Measurements from ENCODE around the gene STX17.
A peak's percentile ranks its signal among the peaks of the same experiment; 100 is the strongest.
"Not testable (repeated sequence)": the region's sequence is repeated elsewhere in the genome, so short reads cannot be mapped to it uniquely, and the experiment has no call there.

The STX17 gene

DNA sequence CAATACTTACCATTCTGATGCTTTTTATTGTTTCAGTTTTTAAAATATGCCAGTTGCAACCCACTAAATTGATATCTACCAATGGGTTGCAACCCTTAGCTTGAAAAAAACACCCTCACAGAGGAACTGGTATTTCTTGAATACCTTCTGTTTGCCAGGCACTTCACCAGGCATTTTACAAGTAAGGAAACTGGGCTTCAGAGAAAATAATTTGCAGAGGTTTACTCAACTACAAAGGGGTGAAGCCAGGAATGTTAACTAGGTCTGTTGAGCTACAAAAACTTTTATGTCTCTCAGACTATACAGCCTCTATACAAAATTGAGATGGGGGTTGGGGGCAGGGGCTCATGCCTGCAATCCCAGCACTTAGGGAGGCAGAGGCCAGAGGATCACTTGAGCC is 65.0 kb downstream of the STX17 start:
- no peak for DNase-seq (ENCODE audit: low read depth)

DNA sequence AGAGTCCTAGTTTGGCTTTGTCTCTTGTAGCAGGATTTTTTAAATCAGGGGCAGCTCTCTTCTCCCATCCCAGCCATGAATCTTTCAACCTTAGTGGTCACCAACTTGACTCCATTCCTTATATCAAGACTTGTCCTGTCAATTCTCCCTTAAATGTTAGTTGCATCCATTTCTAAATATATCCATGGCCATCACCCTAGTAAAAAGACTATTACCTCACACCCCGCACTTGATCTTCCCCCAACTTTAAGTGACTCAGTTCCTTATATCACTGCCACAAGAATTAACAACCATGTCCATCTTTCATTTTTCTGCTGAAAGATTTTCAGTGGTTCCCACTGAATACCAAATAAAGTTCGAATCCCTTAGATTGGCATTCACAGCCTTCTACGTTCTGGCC is 67.0 kb downstream of the STX17 start:
- no peak for DNase-seq (ENCODE audit: low read depth)

DNA sequence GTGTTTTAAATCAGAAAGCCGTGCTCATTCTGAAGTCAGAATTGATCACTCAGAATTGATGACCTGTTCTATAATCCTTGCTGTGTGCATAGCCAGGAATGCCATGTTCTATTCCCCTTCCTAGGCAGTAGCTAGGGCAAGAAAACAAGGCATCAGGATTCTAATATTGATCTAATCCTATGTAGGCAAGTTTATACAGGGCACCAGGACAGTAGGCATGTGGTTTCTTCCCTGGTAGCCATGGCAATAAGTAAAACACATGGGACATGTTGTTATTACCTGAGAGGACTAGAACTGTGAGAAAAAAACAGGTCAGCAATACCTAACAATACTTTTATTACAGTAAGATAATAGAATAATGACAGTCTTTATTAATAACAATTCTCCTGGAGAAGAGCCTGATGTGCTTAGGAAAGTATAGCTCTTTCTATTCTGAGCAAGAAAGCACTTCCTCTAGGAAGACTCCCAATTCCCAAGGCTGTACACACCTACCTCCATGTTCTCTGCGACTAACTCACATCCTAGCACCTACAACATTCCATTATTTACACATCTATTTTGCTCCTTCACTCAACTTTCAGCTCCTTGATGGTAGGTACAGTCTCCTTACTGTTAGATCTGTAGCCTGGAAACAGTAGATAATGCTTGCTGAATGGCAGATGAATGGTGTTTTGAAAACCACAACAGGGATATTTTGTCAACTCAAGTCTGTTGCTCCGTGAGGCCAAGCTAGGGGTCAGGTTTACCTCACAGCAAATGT is 70.8 kb downstream of the STX17 start:
- no peak for DNase-seq (ENCODE audit: low read depth)

DNA sequence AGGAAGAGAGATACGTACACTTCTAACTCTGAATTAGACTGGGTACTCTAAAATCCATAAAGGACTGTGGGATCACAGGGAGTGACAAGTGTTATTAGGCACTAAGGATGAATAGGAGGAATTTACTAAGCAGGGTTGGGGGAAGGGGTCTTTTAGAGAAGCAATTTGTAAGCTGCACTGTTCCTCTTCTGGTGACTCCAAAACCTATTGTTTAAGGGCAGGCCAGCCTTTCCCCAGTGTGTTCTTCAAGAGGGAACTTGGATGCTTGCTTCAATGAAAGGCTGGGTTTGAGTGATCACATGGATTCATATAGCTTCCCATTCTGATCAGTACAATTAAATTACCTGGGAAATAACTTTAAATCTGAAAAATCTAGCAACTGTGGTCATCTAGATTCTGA is 71.8 kb downstream of the STX17 start:
- DNase-seq (ENCODE audit: low read depth): no peak

DNA sequence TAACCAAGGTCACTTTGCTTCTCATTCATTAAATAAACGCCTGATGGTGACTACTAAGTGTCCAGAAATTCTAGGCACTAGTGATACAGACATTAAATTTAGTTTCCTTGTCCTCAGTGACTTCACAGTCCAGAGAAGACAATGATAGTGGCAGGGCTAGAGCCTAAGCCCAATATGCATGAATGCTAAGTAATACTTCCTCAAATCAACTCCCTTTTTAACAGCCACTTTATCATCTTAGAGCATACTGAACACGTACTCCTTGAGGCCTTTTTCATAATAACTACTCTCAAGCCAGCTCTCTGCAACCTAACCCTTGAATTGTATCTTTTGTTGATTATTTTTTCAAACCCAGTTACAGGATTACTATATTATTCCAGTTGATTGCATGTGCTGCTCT is 74.1 kb downstream of the STX17 start:
- no peak for DNase-seq (ENCODE audit: low read depth)

DNA sequence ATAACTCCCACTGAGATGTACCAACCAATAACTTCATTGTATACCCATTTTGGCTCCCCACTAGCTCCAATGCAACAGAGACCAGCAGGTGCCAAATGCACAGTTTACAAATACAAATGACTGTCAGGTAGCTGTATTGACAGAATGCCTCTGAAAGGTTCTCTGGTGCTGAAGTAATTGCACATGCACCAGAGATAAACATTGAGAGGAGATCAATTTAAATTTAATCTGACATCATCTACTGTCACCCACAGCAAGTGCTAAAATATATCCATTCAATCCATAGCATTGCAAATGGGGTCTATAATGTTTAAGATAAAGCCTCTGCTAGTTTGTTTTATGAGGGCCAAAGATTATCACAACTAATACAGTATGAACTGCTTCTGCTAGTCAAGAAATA is 80.2 kb downstream of the STX17 start:
- DNase-seq (ENCODE audit: low read depth): no peak

DNA sequence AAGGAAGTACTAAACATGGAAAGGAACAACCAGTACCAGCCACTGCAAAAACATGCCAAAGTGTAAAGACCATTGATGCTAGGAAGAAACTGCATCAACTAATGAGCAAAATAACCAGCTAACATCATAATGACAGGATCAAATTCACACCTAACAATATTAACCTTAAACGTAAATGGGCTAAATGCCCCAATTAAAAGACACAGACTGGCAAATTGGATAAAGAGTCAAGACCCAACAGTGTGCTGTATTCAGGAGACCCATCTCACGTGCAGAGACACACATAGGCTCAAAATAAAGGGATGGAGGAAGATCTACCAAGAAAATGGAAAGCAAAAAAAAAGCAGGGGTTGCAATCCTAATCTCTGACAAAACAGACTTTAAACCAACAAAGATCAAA is 84.1 kb downstream of the STX17 start:
- not testable (repeated sequence) for DNase-seq (ENCODE audit: low read depth)

DNA sequence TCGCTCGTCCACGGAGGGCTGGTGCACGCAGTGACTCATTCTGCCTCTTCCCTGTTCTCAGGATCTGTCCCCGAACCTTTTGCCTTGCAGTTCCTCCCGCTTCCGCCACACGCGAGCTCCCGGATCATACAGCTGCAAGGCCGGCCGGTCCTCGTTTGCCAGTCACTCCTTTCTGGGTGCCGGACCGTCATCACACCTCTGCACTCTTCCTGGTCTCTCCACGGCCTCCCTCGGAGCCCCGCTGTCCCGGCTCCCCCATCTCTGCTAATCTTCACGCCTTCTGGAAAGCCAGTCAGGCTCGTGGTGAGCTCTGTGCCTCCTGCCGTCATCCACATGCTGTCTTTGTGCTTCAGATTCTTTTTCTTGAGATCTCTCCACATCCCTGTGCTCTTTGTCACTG is 91.8 kb downstream of the STX17 start:
- DNase-seq (ENCODE audit: low read depth): no peak

DNA sequence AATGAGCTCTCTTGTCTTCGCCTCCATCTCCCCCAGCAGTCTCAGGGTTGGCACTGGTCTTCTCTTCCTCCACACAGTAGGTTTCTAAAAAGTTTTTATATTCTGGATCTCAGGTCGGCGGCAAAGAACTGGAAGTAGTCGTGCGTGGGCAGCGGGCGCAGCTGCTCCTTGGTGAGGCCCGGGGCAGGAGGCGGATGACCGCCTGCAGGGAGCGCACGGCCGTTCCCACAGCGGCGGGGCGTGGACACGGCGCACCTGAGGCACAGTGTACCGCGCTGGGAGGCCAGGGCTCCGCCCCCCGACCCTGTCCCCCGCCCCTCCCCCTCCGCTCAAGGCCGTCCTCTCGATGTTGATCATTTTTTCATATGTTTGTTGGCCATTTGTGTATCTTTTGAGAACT is 92.4 kb downstream of the STX17 start:
- no peak for DNase-seq (ENCODE audit: low read depth)

DNA sequence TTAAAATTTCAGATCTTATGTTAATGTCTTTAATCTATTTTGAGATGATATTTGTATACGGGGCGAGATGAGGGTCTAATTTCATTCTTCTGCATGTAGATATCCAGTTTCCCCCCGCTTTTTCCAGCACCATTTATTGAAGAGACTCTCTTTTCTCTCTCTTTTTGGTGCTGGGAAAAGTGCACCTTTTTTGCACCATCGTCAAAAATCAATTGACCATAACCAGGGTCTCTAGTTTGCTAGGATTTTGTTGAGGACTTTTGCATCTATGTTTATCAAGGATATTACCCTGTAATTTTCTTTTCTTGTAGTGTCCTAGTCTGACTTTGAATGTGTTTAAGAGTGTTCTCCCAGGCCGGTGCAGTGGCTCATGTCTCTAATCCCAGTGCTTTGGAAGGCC is 93.3 kb downstream of the STX17 start:
- no peak for DNase-seq (ENCODE audit: low read depth)

DNA sequence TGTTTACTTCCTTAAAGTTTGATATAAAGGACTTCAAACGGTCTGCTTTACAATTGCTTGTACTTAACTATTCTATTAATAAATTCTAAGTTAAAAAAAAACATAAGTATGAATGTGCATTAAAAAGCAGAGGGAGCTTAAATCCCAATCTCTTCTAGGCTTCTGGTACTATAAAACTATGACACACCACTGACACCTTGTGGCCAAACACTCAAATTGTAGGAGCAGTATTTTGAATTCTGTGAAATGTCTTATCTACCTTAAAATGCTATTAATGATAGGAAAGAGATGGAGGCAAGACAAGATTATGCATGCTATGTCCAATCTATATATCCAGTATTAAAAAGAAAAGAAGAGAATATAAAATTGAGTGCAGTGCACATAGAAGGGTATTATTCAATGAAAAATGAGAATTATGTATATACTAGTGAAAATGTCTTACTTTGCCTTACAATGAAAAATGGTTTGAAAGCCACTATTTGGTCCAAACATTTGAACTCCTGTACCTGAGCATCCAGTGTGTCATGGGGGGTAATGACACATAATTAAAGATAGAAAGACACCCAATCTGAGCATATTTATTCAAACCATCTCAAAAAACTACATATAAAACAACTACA is 104.7 kb downstream of the STX17 start:
- DNase-seq (ENCODE audit: low read depth): peak; percentile 7

DNA sequence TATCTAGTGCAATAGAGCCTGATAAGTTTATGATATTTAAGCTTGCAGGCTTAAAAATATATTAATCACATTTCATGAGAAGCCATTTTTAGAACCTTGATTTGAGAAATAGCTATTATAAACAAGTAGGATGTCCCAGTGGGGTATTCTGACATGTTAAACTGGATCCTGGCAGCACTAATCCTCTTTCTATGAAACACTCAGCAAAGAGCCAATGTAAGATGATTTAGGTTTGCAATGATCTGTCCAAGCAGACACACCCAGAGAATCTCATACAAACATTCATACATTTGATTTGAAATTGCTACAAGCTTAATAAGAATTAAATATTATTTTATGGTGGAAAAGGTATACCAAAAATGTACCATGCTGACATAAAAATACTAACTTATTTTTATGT is 105.8 kb downstream of the STX17 start:
- DNase-seq (ENCODE audit: low read depth): no peak

DNA sequence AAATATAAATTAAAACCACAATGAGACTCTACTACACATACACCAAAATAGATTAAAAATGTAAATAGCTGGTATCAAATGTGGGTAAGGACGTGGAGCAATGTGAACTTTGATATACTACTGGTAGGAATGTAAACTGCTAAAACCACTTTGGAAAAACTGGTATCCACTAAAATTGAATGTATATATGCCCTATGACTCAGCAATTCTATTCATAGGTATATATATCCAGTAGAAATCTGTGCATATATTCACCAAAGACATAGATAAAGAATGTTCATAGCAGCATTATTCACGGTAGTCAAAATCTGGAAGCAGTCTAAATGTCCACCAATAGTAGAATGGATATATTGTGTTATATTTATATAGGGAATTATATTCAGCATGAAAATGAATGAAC is 107.1 kb downstream of the STX17 start:
- no peak for DNase-seq (ENCODE audit: low read depth)

DNA sequence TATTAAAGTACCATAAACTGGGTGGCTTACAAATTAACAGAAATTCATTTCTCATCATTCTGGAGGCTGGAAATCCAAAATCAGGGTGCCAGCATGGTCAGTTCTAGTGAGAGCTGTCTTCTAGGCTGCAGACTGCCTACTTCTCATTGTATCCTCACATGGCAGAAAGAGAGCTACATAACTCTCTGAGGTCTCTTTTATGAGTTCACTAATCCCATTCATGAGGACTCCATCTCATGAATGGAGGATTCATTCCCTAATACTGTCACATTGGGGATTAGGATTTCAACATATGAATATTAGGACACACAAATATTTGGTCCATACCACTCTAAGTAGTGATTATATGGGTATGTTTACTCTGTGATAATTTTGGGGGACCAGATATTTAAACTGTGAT is 108.4 kb downstream of the STX17 start:
- no peak for DNase-seq (ENCODE audit: low read depth)

DNA sequence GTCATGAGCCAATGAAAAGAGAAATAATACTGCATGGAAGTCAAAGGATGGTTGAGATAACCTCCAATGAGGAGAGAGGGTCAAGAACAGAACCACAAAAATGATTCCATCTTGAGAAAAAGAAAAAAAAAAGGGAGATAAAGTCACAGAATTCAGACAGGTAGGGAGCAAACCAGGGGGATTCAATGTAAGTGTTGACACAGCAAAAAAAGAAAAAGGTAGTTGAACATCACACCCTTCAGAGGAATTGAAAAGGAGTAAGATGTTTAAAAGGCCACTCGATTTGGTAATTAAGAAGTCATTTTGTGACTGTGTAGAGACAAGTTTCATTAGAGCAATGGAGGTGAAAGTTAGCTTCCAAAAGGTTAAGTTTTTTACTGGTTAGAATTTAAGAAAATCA is 113.1 kb downstream of the STX17 start:
- no peak for DNase-seq (ENCODE audit: low read depth)
